K562 (cell line): Measurements from ENCODE around the gene HNRNPK. TPM values are rescaled to one million over a fixed set of nuclear protein-coding genes. Genes with fewer than 3 reads are reported as not detected.

Experiments used
- ATAC-seq: fragments of 200-7000 bp; cut with Tn5 transposase; 3 replicates; pipeline ENCODE4 v1.9.1; 2020; ENCODE audit warnings: moderate library complexity
- BruUV-seq: library from RNA; stranded (reverse); fragments of 400-500 nt; replicated peaks from 2 replicates; lab custom pipeline; 2021; lab: Mats Ljungman, UMichigan
- CTCF ChIA-PET: fragments of 300-600 bp; formaldehyde crosslinking; extraction: SDS; loops from one replicate; lab custom pipeline; 2021; ENCODE audit warnings: low intra/inter-chr PET ratio; lab: Yijun Ruan, JAX
- POLR2A ChIA-PET: fragments of 300-600, 350-650 bp; sonication (Branson Sonifier 250); formaldehyde crosslinking; extraction: SDS; loops from one replicate; lab custom pipeline; 2021; ENCODE audit warnings: antibody characterized with exemption, inconsistent platforms; lab: Yijun Ruan, JAX
- DNase-seq, 4 experiments: peaks; one replicate each; pipeline versions ENCODE4 v3.0.0 to v3.0.0-alpha.2; 2011 to 2018; ENCODE audit warnings: low spot score in 3 of 4, mixed read lengths in 3 of 4; ENCODE audit errors: extremely low read depth in 1 of 4
- FAIRE-seq: peaks from 2 replicates; lab custom pipeline; 2011; peaks lifted over from hg19 to GRCh38; lab: Jason Lieb, UNC
- H2AFZ ChIP-seq: 2 replicates; pipeline ENCODE4 v1.6.0; 2011; ENCODE audit warnings: low read depth, low read length, control low read depth, inconsistent platforms
- H3K27ac ChIP-seq: fragments of 200-600 bp; 3 replicates; pipeline ENCODE4 v1.8.0; 2011; ENCODE audit warnings: low read depth, mild to moderate bottlenecking, control low read depth, inconsistent platforms, low read length, moderate library complexity, mixed read lengths; ENCODE audit errors: extremely low read depth
- H3K27me3 ChIP-seq, 2 experiments: fragments of 300-600 bp in 1 of 2; 2 replicates in 1 of 2; 3 replicates in 1 of 2; pipeline versions ENCODE4 v1.6.0 to v1.8.0; 2011; ENCODE audit warnings: inconsistent platforms in 2 of 2, low read length in 2 of 2, mild to moderate bottlenecking in 1 of 2, mixed read lengths in 1 of 2, moderate library complexity in 1 of 2; ENCODE audit not compliant: control insufficient read depth in 2 of 2, insufficient read depth in 2 of 2
- H3K36me3 ChIP-seq: fragments of 300-600 bp; 3 replicates; pipeline ENCODE4 v1.8.0; 2011; ENCODE audit warnings: mild to moderate bottlenecking, low read length, inconsistent platforms; ENCODE audit not compliant: control insufficient read depth, insufficient read depth
- H3K4me1 ChIP-seq, 2 experiments: fragments of 200-600 bp in 1 of 2; replicated peaks in 1 of 2; 2 replicates in 1 of 2; 3 replicates in 1 of 2; pipeline versions ENCODE4 v1.5.1 to v1.8.0; 2011; ENCODE audit warnings: inconsistent platforms in 2 of 2, low read length in 2 of 2, mild to moderate bottlenecking in 1 of 2, mixed read lengths in 1 of 2, moderate library complexity in 1 of 2; ENCODE audit not compliant: control insufficient read depth in 2 of 2, insufficient read depth in 2 of 2
- H3K4me2 ChIP-seq: 2 replicates; pipeline ENCODE4 v1.6.1; 2011; ENCODE audit warnings: low read length, control low read depth, inconsistent platforms, mixed read lengths; ENCODE audit not compliant: insufficient read depth
- H3K4me3 ChIP-seq: fragments of 200-600 bp; sonication (generic), shearing (Covaris generic); 2 replicates; pipeline ENCODE4 v1.5.1; 2016; ENCODE audit warnings: control low read depth, inconsistent platforms
- H3K79me2 ChIP-seq: fragments of 200-600 bp; 3 replicates; pipeline ENCODE4 v1.8.0; 2011; ENCODE audit warnings: low read length, inconsistent platforms; ENCODE audit not compliant: control insufficient read depth, insufficient read depth
- H3K9ac ChIP-seq, 2 experiments: 2 replicates each; pipeline versions ENCODE4 v1.6.0 to v1.6.1; 2011; ENCODE audit warnings: low read depth in 2 of 2, low read length in 2 of 2, control low read depth in 1 of 2, inconsistent platforms in 1 of 2, mild to moderate bottlenecking in 1 of 2, mixed read lengths in 1 of 2; ENCODE audit not compliant: insufficient read depth in 1 of 2
- H3K9me1 ChIP-seq: one replicate; pipeline ENCODE4 v1.6.0; 2011; ENCODE audit warnings: inconsistent platforms, mild to moderate bottlenecking, low read length, moderate library complexity; ENCODE audit not compliant: control insufficient read depth, insufficient read depth
- H3K9me3 ChIP-seq: replicated peaks from 2 replicates; pipeline ENCODE4 v1.5.1; 2011; ENCODE audit warnings: low read depth, low read length, inconsistent platforms; ENCODE audit not compliant: control insufficient read depth, insufficient read depth
- H4K20me1 ChIP-seq: replicated peaks from 2 replicates; pipeline ENCODE4 v1.6.1; 2011; ENCODE audit warnings: low read length, inconsistent platforms, mixed read lengths; ENCODE audit not compliant: control insufficient read depth, insufficient read depth
- ARID1B ChIP-seq: fragments of 450-650 bp; IDR thresholded peaks from 2 replicates; pipeline ENCODE4 v1.6.1; 2016; ENCODE audit warnings: antibody characterized with exemption, mild to moderate bottlenecking, inconsistent platforms
- E2F3 ChIP-seq: fragments of 250-450 bp; sonication (Bioruptor Pico); IDR thresholded peaks from 2 replicates; pipeline ENCODE4 v1.4.0; 2020; ENCODE audit warnings: mild to moderate bottlenecking
- ELF4 ChIP-seq: fragments of 450-650 bp; formaldehyde crosslinking; IDR thresholded peaks from 2 replicates; pipeline ENCODE4 v1.4.0; 2022; ENCODE audit warnings: missing genetic modification characterization
- HMGN3 ChIP-seq: IDR thresholded peaks from 2 replicates; pipeline ENCODE4 v1.6.1; 2011; ENCODE audit warnings: borderline replicate concordance, low read depth, mild to moderate bottlenecking, mixed read lengths, low read length; ENCODE audit not compliant: insufficient read length; ENCODE audit errors: extremely low read depth
- JUN ChIP-seq, 2 experiments: sonication (generic) in 1 of 2; formaldehyde crosslinking in 1 of 2; IDR thresholded peaks; 2 replicates each; pipeline versions ENCODE4 v1.6.1 to v1.8.0; 2012 to 2022; ENCODE audit warnings: borderline replicate concordance in 2 of 2, mild to moderate bottlenecking in 2 of 2, improper control_type of control experiment in 1 of 2, low read depth in 1 of 2, low read length in 1 of 2, missing genetic modification reagents in 1 of 2
- PHF8 ChIP-seq: fragments of 200-600 bp; sonication (generic); IDR thresholded peaks from 2 replicates; pipeline ENCODE4 v1.6.1; 2012; ENCODE audit warnings: mixed run types, mild to moderate bottlenecking, inconsistent platforms, low read length, moderate library complexity, borderline replicate concordance
- ZNF311 ChIP-seq: fragments of 250-450 bp; sonication (Bioruptor Pico); IDR thresholded peaks from 2 replicates; pipeline ENCODE4 v1.4.0; 2020; ENCODE audit warnings: mild to moderate bottlenecking, moderate library complexity
- WGBS: fragments of 100-300 bp; shearing (Covaris generic); methylation state at CpG from one replicate; pipeline ENCODE4 v1.1.6; 2016; ENCODE audit warnings: low coverage, mixed read lengths; ENCODE audit not compliant: insufficient coverage; ENCODE audit errors: missing lambda C conversion rate; 5-methylcytosine and 5-hydroxymethylcytosine counted together
- in situ Hi-C: fragments of 300-500 bp; cut with MboI; formaldehyde crosslinking; loops from 4 replicates; pipeline ENCODE4 v1.15.0; 2018; ENCODE audit warnings: inconsistent platforms, mixed read lengths
- intact Hi-C: fragments of 100-400 bp; cut with micrococcal nuclease; formaldehyde crosslinking; loops from 2 replicates; pipeline ENCODE4 v1.14.2; 2022
- polyA plus RNA-seq, 8 experiments: library from polyadenylated mRNA; depleted of rRNA in 4 of 8; stranded (reverse) in 5 of 8; unstranded in 3 of 8; fragments of >200 nt; fragmentation: Nextera tagmentation in 2 of 8; fragmentation: Illumina TruSeq in 1 of 8; extraction: Ambion mirVana in 2 of 8; extraction: Trizol in 1 of 8; gene quantifications; 2 replicates each; pipeline versions ENCODE4 v1.2.1 to v1.2.3, GENCODE V29; 2011 to 2014; ENCODE audit warnings: inconsistent platforms in 1 of 8, missing spikeins in 1 of 8
- total RNA-seq, 7 experiments: library from RNA; depleted of rRNA in 6 of 7; stranded (reverse); fragments of >200 nt in 6 of 7; fragmentation: Illumina TruSeq in 2 of 7; extraction: Trizol in 2 of 7; gene quantifications; 2 replicates each; pipeline versions ENCODE4 v1.2.1 to v1.2.3, GENCODE V29; 2011 to 2021; ENCODE audit warnings: low replicate concordance in 1 of 7
- TF ChIP-seq, protein P1 (sequence below): sonication (generic); formaldehyde crosslinking; IDR thresholded peaks from 2 replicates; pipeline ENCODE4 v1.8.0; 2022; ENCODE audit warnings: mild to moderate bottlenecking, missing genetic modification reagents
- TF ChIP-seq, protein P2 (sequence below): IDR thresholded peaks from 3 replicates; pipeline ENCODE4 v1.6.1; 2011; ENCODE audit warnings: borderline replicate concordance, mild to moderate bottlenecking; ENCODE audit not compliant: insufficient read length, insufficient read depth
- TF ChIP-seq, protein P3 (sequence below), 2 experiments: IDR thresholded peaks; 2 replicates each; pipeline ENCODE4 v1.6.1; 2012; ENCODE audit warnings: improper control_type of control experiment in 2 of 2, low read depth in 2 of 2, low read length in 2 of 2, borderline replicate concordance in 1 of 2

HNRNPK gene
- total and polyA plus RNA-seq, 9 of the 15 experiments (the other 6 are each of a cell fraction or from before 2014, with no cell fraction given): 224 to 883 (median 618) TPM

DNA sequence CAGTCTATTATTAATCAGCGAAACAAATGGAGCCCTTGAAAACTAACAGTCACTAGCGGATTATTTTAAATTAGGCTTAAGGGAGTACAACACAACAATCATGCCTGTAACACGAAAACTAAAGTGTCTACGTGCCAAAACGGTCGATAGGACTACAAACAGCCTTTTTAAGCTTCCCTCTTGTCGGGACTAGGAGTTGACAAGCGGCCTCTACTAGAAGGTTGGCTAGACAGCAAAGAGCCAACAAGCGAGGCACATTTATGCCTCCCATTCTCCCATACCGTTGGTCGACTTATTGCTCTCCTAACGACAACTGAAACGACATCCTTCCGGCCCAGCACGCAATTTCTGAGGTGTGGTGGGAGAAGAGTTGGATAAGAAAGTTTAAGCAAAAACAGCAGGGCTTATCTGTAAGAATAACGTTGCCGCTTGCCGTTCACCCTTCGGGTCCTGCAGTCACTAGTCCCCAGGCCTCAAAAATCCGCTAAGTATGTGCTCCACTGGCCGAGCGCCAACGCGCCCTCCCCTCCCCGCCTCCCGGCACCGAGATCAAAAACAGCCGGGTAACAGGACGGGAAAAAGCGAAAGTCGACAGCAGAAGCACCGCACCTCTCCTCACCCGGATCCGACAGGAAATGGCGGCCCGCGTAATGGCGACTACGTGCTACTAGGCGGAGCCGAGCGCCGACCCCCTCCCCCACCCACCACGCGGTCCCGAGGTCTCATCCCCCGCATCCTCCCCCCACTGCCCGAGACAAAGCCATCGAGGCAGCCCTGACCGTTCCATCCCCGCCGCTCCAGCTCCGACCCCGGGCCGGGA, 813 bp downstream of the HNRNPK start:
- Histone ChIP-seq H3K36me3 (peaks cover 51% of the 10 kb centered on the region), H3K4me3 (peak overlapping the region; percentile 74), H3K79me2 (peaks cover 97% of the 10 kb centered on the region), H2AFZ (no peak overlapping the region), H3K27me3 (no peaks in the 10 kb centered on the region), H3K27ac (peak overlapping the region; percentile 100), H3K9ac (peak overlapping the region; percentile 100), H3K9me3 (no peaks in the 10 kb centered on the region), H3K4me2 (peak overlapping the region; percentile 94), H3K4me1 (0 out of 5 replicates have a peak, but pooled peaks cover 0 to 2% of the 10 kb centered on the region in 2 experiments), H3K9me1 (no peaks in the 10 kb centered on the region), H4K20me1 (peaks cover 24% of the 10 kb centered on the region)
- CTCF ChIA-PET: no interaction called here
- FAIRE-seq: no peak
- in situ Hi-C loops (no loop called here), intact Hi-C loops (no loop called here)
- peak; percentile 49 to 87 (median 66) for DNase-seq
- POLR2A ChIA-PET: interaction anchor here (1.1 to 1.8 kb wide), 8 partner anchors 7 to 23 kb away, joined by 5 to 16 read pairs (median 8); a partner anchor contains a TSS
- TSS peak; percentile 36 for BruUV-seq
- WGBS: under 1% methylated on average over 37 of the region's 55 CpGs
- ATAC-seq: peak; percentile 61
- no peak for TF ChIP-seq JUN (IDR thresholded peaks at IDR 0.05; ENCODE audit: borderline replicate concordance, low read depth, low read length)
- TF ChIP-seq JUN (CRISPR knock-in tag; IDR thresholded peaks at IDR 0.05; ENCODE audit: borderline replicate concordance): no peak
- TF ChIP-seq, protein P1, sequence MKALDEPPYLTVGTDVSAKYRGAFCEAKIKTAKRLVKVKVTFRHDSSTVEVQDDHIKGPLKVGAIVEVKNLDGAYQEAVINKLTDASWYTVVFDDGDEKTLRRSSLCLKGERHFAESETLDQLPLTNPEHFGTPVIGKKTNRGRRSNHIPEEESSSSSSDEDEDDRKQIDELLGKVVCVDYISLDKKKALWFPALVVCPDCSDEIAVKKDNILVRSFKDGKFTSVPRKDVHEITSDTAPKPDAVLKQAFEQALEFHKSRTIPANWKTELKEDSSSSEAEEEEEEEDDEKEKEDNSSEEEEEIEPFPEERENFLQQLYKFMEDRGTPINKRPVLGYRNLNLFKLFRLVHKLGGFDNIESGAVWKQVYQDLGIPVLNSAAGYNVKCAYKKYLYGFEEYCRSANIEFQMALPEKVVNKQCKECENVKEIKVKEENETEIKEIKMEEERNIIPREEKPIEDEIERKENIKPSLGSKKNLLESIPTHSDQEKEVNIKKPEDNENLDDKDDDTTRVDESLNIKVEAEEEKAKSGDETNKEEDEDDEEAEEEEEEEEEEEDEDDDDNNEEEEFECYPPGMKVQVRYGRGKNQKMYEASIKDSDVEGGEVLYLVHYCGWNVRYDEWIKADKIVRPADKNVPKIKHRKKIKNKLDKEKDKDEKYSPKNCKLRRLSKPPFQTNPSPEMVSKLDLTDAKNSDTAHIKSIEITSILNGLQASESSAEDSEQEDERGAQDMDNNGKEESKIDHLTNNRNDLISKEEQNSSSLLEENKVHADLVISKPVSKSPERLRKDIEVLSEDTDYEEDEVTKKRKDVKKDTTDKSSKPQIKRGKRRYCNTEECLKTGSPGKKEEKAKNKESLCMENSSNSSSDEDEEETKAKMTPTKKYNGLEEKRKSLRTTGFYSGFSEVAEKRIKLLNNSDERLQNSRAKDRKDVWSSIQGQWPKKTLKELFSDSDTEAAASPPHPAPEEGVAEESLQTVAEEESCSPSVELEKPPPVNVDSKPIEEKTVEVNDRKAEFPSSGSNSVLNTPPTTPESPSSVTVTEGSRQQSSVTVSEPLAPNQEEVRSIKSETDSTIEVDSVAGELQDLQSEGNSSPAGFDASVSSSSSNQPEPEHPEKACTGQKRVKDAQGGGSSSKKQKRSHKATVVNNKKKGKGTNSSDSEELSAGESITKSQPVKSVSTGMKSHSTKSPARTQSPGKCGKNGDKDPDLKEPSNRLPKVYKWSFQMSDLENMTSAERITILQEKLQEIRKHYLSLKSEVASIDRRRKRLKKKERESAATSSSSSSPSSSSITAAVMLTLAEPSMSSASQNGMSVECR (CRISPR knock-in tag): no peak
- TF ChIP-seq ELF4: no peak
- no peak for TF ChIP-seq E2F3
- TF ChIP-seq ARID1B: no peak
- no peak for TF ChIP-seq ZNF311 (CRISPR knock-in tag)
- TF ChIP-seq HMGN3: peak; percentile 38
- TF ChIP-seq, protein P2, sequence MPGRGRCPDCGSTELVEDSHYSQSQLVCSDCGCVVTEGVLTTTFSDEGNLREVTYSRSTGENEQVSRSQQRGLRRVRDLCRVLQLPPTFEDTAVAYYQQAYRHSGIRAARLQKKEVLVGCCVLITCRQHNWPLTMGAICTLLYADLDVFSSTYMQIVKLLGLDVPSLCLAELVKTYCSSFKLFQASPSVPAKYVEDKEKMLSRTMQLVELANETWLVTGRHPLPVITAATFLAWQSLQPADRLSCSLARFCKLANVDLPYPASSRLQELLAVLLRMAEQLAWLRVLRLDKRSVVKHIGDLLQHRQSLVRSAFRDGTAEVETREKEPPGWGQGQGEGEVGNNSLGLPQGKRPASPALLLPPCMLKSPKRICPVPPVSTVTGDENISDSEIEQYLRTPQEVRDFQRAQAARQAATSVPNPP: no peak
- TF ChIP-seq, protein P3, sequence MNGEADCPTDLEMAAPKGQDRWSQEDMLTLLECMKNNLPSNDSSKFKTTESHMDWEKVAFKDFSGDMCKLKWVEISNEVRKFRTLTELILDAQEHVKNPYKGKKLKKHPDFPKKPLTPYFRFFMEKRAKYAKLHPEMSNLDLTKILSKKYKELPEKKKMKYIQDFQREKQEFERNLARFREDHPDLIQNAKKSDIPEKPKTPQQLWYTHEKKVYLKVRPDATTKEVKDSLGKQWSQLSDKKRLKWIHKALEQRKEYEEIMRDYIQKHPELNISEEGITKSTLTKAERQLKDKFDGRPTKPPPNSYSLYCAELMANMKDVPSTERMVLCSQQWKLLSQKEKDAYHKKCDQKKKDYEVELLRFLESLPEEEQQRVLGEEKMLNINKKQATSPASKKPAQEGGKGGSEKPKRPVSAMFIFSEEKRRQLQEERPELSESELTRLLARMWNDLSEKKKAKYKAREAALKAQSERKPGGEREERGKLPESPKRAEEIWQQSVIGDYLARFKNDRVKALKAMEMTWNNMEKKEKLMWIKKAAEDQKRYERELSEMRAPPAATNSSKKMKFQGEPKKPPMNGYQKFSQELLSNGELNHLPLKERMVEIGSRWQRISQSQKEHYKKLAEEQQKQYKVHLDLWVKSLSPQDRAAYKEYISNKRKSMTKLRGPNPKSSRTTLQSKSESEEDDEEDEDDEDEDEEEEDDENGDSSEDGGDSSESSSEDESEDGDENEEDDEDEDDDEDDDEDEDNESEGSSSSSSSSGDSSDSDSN (IDR thresholded peaks at IDR 0.05; ENCODE audit: borderline replicate concordance in 1 of 2, low read depth in 2 of 2, low read length in 2 of 2): no peak
- no peak for TF ChIP-seq PHF8
